Spleen (tissue), 7 donors: Measurements from ENCODE around the gene NDUFB10.

Source experiments
- CTCF ChIP-seq, 11 experiments: fragments of 200-600 bp in 7 of 11; fragments of 450-650 bp in 4 of 11; sonication (generic) in 4 of 11; IDR thresholded peaks in 8 of 11; conservative IDR thresholded peaks in 3 of 11; 1 replicate in 7 of 11; 2 replicates in 4 of 11; pipeline versions ENCODE4 v1.4.0 to v1.8.0; 2016 to 2021; ENCODE audit warnings: antibody characterized with exemption in 11 of 11, inconsistent platforms in 4 of 11, mild to moderate bottlenecking in 1 of 11
- POLR2A ChIP-seq, 3 donors: fragments of 450-650 bp; IDR thresholded peaks; one replicate each; pipeline ENCODE4 v1.5.1; 2017; ENCODE audit warnings: antibody characterized with exemption in 3 of 3, mild to moderate bottlenecking in 1 of 3
- donor health status: DM: no; HTN: no; CAD: no; lungs with moderate emphysema.
- donor health status: DM: no; HTN: no; CAD: no.
- donor health status: DM: no; HTN: no; CAD: no.

- TF ChIP-seq CTCF (IDR thresholded peaks at IDR 0.05 in 8 of 11, conservative IDR thresholded peaks at IDR 0.05 in 3 of 11): no peak
- no peak for TF ChIP-seq POLR2A (IDR thresholded peaks at IDR 0.05)
Measured at GRCh38 chr16:1936945-1937479, 22.3 kb upstream of the NDUFB10 start.
